Measurements from ENCODE around the gene RAE1. TPM values are rescaled to one million over a fixed set of nuclear protein-coding genes. Genes with fewer than 3 reads are reported as not detected.
"Not testable (repeated sequence)": the region's sequence is repeated elsewhere in the genome, so short reads cannot be mapped to it uniquely, and the experiment has no call there.

The RAE1 gene
- polyA plus RNA-seq, 4 donors: 37.1 to 60.3 (median 57.9) TPM

DNA sequence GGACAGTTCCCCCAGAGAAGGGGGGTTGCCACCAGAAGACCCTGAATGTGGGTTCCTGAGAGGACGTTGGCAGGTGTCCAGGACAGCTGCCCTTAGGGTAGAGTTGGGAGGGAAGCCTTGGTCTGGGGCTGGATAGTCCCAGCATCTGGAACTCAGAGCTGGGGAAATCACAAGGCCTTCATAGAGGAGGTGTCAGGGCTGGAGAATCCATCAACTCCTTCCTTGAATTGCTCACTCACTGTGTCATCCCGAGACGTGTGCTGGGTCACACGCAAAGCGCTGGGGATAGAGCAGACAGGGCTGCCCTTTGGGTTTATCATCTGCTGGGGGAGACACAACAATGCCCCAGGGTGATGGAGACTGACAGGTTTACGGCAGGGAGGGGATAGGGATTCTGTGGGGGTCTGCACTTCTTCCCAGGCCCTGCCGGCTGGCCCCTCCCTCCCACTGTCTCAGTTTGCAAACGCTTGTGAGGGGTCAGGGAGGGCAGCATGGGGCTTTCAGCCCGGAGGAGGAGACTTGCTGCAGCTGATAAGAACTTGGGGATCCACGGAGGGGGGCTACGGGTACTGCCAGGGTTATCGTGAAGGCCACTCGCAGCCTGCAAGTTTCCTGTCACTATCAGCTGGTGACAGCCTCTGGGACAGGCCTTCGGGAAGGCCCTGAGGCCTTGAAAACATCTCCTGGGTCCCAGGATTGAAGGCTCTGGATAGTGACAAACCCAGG lies 58.8 kb downstream of the RAE1 start:
- DNase-seq (ENCODE audit: low read depth in 4 of 4, low spot score in 3 of 4): no peak

DNA sequence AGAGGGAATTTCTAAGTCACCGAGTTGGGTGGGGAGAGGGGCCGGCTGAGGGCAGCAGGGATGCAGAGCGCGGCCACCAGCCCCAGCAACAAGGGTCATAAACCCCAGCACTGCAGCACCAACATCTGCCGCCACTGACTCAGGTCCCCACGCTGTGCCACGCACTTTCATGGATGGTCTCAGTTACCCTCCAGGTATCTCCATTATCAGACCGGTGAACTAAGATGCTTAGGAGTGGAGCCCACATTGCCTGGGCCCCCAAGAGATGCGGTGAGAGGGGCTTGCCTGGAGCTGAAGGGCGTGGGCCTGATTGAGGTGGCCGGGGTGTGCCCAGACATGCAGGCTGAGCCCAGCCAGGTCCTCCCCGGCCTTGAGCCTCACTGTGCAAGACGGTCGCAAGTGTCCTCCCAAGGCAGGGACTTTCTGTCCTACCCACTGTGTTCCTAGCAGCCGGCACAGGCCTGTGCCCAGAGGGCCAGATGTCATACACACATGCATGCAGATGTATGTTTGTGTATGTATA lies 59.4 kb downstream of the RAE1 start:
- no peak for DNase-seq (ENCODE audit: low read depth in 4 of 4, low spot score in 3 of 4)

DNA sequence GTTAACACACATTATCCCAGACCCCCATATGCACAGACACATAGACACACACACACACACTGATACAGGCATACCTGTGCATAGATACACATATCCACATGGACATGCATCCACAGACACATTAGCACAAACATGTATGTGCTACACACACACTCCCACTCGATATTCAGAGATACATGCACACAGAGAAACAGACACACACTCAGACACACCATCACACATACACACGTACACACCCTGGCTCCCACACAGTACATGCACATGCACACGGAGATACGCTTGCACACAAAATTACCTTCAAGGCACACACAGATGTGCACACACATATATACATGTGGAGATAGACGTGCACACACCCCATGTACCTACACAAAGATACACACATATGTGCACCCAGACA lies 59.9 kb downstream of the RAE1 start:
- no peak for DNase-seq (ENCODE audit: low read depth in 4 of 4, low spot score in 3 of 4)

DNA sequence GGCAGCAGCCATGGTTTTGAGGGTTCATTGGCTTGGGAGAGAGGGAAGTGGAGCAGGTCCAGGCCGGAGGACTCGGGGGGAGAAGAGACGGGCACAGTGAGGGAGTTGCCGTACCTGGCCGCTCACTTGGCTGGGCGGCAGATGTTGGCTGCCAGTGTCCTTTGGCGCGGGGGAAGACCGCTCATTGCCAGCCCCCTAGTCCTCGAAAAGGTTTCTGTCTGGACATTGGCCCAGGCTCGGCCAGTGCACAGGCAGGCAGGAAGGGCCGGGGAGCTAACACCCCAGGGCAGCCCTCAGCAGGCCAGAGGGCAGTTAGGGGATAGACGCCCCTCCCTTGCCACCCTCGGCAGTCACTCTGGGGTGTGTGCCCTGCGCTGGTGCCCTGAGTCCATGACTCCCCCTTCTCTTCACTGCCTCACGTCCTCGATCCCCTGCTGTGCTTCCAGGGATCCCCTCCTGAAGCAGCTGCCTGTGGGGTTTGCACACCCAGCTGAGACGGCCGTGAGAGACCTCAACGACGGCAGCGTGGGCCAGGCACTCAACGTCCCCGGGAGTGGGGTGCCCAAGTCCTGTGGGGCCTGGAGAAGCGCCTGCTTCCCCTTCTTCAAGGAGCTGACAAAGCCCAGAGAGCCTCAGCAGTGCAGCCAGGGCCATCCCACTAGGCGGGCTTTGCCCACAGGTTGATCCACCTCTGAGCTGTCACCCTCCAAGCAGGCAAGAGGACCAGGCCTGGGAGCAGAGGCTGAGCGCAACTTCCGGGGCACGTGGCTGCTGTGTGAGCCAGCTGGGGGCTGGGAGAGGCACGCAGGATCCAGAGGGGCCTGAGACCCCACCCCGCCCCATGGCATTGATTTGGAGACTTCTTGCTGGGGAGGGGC lies 60.6 kb downstream of the RAE1 start:
- no peak for DNase-seq (ENCODE audit: low read depth in 4 of 4, low spot score in 3 of 4)

DNA sequence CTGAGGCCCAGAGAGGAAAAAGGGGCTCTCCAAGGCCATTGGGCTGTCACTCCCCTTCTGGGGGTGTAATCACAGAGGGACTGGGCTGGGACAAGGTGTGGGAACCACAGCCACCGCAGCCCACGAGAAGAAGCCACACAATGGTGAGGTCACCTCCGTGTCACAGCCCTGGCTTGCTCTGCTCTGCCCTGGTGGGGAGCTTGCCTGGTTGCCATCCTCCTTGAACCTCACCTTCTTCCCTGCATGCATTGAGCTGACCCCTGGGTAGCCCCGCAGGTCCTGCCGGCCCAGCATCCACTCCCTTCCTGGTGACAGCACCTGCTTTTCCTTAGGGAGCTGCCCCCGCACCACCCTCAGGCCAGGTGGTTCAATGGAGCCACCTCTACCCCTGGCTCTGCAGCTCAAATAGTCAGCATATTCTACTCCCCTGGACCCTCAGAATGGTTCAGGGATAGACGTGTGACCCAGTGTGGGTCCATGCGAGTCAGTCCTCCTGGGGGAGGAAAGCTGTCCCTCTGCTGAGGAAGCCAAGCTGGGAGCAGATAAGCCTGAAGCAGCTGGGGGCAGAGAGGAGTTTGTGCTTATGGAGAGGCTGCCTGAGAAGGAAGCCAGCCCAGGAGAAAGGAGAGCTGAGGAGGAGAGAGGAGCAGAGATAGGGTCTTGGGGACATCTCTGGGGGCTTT lies 61.4 kb downstream of the RAE1 start:
- no peak for DNase-seq (ENCODE audit: low read depth in 4 of 4, low spot score in 3 of 4)

DNA sequence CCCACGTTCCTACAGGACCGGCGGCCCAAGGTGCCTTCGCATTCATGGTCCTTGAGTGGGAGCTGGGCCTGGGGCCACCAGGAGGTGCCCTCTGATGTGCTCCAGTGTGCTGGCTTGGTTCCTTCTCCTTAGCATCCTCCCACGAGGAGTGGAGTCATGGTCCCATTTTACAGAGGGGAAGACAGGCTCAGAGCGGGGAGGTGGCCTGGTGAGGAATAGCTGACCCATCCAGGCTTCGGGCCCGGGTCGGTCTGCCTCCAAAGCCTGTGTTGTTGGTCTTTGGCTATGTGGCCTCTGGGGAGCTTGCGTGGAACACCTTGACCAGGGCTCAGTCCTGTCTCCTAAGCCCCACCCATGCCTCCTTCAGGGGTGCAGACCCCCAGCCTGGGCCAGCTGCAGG lies 62.9 kb downstream of the RAE1 start:
- DNase-seq (ENCODE audit: low read depth in 4 of 4, low spot score in 3 of 4): no peak

DNA sequence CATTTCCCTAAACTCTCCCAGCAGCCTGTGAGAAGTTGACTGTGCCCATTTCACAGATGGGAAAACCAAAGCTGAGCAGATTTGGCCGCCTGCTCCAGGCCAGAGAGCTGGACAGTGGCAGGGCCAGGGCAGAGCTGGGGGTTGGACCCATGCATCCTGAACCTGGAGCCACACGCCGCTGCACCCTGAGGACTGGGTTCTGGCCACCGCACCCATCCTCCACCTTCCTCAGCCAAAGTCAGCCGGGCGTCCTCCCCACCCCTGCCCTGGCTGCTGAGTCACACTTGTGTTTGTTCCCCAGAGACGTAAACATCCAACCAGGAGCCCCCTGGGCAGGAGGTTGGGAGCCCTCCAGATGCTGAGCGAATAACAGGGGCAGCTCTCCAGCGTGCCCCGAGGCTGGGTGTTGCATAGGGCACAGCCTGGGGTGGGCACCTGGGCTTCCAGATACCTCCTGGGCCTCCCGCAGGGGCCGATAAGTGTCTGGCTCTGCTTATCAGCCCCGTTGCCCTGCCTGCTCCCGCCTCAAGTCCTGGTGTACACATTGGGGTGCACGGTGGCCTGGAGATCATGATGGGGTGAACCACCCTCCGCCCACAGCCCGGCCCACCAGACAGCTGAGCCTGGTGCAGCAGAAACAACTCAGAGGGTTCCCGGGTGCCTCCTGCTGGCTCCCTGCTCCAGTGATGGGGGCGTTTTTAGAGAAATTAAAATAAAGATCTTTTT lies 64.0 kb downstream of the RAE1 start:
- no peak for DNase-seq (ENCODE audit: low read depth in 4 of 4, low spot score in 3 of 4)

DNA sequence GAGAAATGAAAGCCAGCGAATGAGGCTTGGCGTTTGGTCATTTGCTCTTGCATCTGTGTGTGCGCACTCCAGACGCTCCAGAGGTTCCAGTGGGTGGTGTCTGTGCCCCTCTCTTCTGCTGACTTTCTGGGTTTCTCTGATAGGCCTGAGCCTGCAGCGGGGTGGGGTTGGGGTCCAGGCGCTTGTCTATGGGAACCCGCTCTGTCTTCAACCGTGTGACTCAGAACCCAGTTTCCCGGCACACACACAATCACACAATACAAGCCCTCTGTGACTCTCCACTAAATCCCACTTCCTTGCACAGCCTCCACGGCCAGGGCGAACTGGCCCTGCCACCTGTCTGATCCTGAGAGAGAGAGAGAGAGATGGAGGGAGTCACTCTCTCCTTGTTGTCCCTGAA lies 64.7 kb downstream of the RAE1 start:
- no peak for DNase-seq (ENCODE audit: low read depth in 4 of 4, low spot score in 3 of 4)

DNA sequence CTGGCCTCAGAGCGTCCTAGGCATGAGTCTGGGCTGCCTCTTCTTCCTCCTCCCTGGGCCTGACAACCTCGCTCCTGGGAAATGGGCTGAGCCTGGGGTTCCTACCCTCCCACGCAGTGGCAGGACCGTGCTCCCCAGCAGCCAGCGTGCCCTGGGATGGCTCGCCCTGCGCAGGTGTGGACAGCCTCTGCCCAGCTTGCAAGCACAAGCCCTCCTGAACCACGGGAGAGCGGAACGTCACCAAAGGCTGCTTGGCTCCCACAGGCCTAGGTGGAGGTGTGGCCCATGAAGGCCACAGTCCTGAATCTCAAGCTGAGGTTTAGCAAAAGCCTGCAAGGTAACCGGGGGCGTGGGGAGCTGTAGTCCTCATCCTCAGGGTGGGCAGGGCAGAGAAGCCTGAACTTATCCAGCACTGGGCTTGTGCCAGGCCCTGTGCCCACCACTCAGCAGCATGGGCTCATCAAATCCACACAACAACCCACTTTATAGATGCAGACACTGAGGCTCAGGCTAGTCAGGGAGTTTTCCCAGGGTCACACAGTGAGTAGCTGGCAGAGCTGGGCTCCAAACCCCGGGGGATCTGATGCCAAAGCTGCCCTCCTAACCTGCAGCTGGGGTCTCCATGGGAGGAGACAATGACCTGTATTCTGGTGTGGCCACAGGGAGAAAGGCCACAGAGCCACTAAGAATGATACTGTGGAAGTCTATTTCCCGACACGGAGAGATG lies 65.4 kb downstream of the RAE1 start:
- no peak for DNase-seq (ENCODE audit: low read depth in 4 of 4, low spot score in 3 of 4)

DNA sequence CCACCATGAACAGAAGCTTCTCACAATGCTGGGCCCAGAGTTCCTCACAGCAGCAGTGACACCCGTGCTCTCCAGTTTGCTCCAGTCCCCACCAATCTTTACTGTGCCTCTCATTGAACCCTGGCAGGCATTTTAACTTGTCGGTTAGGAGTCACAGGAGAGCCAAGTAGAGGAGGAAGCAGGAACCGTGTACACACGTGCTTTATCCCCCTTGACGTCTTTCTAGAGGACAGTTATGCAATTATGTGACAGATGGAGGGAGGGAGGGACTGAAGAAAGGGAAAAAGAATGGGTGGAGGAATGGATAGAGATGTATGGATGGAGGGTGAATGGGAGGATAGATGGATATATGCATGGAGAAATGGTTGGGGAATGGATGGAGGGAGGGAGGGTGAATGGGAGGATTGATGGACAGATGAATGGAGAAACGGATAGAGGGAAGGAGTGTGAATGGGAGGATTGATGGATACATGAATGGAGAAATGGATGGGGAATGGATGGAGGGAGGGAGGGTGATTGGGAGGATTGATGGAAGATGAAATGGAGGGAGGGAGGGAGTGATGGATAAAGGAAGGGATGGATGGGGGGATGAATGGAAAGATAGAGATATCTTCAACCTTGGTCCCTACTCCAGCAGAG lies 66.1 kb downstream of the RAE1 start:
- no peak for DNase-seq (ENCODE audit: low read depth in 4 of 4, low spot score in 3 of 4)

DNA sequence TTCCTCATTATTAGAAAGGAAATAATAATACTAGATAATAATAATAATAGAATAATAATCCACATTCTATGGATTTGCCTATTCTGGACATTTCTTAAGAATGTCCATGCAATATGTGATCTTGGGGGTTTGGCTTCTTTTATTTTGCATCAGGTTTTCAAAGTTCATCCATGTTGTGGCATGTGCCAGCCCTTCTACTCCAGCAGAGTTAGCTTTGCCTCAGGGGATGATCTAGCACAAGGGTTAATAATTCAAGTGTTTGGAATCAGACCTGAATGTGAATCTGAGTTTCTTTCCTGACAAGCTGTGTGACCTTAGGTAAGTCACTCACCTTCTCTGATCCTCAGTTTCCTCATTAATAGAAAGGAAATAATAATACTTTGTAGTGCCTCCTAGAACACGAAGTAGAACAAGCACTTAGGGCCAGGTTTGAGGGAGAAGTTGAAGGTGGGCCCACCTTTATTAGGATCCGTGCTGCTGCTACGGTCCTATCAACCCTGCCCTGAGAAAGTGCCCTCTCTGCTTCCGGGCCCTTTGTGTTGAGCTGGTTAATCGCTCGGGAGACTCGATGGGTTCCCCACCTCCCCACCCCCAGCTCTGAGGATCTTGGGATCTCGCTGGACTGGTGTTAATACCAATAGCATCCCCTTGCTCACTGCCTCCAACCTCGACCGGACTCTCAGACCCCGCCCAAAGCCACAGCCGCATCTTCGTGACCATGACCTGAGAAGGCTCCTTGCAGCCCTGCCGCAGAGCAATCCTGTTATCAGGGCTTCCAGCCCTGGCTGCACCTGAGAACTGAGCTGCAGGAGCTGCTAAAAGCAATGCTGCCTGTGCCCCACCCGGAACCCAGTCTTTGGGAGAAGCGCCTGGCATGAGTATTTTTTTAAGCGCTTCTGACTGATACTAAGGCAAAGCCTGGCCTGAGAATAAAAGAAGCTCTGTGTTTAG lies 67.0 kb downstream of the RAE1 start:
- DNase-seq (ENCODE audit: low read depth in 4 of 4, low spot score in 3 of 4): no peak

DNA sequence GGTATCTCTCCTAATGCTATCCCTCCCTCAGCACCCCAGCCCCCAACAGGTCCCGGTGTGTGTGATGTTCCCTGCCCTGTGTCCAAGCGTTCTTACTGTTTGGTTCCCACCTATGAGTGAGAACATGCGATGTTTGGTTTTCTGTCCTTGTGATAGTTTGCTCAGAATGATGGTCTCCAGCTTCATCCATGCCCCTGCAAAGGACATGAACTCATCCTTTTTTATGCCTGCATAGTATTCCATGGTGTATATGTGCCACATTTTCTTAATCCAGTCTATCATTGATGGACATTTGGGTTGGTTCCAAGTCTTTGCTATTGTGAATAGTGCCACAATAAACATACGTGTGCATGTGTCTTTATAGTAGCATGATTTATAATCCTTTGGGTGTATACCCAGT lies 68.4 kb downstream of the RAE1 start:
- not testable (repeated sequence) for DNase-seq (ENCODE audit: low read depth in 4 of 4, low spot score in 3 of 4)

DNA sequence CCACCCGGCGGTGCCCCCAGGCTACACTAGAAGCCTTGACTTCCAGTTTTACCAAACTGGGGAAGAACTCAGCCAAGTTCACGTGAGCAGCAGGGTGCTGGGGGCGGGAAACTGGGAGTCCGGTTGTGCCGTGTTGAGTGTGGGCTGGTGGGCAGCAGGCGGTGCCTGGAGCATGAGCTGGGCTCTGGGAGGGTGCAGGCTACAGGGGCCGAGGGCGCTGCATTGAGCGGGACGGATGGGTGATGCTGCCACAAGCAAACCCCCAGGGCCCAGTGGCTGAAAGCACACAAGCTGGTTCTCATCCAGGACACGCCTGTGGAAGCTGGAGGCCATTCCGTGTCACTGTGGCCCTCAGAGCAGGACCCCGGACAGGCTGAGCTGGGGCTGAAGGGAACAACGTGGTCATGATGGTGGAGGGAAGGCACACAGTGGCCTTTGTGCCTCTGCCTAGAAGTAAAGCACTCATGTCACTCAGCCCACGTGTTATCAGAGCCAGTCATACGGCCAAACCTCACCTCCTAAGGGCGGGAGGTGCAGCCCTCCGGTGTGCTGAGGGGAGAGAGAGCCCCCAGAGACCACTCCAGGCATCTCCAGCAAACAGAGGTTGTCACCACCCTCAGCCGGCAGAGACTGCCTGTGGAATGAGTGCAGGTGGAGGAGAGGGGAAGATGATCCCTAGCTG lies 69.7 kb downstream of the RAE1 start:
- DNase-seq (ENCODE audit: low read depth in 4 of 4, low spot score in 3 of 4): no peak

DNA sequence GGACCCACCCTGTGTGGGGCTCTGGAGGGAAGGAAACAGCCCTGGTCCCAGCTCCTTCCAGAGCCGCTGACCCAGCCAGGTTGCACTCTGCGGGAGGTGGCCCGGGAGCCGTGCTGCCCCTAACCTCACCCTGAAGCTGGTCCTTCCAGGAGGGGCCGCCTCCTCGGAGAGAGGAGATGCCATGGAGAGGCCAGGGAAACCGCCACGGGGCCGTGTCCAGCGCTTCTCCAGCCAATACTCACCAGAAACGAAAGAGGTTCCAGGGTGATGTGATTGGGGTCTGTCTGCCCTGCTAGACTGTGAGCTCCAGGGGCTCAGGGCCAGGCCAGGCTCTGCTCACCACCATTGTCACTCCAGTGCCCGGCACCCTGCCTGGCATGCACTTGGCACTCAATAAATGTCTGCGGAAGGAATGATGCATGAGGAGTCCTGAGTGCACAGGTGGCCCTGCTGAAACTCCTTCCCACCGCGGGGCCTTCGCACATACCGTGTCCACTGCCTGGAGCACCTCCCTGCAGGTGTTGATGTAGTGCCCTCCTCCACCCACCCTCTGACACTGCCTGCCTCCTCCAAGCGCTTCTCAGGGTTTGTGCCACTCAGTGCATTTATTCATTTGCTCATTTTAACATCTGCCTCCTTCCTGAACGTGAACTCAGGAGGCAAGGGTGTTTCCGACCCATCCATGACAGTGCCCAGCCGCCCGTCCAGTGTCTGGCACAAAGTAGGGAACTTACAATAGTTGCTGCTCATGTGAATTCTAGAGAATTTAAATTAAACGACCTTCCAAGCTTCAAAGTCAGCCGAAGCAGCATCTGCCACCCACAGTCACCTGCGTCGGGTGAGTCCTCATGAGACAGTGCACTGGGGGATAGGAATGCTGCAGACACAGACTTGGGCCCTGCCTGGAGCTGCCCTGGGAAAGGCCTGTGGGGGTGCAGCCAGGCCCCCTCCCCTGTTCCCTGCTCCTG lies 70.5 kb downstream of the RAE1 start:
- DNase-seq (ENCODE audit: low read depth in 4 of 4, low spot score in 3 of 4): no peak

DNA sequence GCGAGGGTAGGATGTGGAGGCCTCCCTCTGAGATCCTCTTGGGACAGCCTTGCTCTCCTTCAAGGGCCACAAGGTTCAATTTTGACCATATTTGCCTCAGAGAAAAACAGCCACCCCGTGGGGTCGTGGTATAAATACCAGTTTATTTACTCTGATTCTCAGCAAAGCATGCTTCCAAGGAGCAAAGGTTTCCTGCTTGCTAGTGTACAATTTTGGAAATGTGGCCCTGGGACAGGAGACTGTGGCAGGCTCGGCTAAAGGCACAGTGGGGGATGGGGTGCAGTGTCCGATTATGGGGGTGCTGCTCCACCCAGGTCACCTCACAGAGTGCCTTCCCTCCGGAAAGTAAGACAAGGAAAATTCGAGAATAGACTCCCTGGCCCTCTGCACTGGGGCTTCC lies 71.2 kb downstream of the RAE1 start:
- no peak for DNase-seq (ENCODE audit: low read depth in 4 of 4, low spot score in 3 of 4)

DNA sequence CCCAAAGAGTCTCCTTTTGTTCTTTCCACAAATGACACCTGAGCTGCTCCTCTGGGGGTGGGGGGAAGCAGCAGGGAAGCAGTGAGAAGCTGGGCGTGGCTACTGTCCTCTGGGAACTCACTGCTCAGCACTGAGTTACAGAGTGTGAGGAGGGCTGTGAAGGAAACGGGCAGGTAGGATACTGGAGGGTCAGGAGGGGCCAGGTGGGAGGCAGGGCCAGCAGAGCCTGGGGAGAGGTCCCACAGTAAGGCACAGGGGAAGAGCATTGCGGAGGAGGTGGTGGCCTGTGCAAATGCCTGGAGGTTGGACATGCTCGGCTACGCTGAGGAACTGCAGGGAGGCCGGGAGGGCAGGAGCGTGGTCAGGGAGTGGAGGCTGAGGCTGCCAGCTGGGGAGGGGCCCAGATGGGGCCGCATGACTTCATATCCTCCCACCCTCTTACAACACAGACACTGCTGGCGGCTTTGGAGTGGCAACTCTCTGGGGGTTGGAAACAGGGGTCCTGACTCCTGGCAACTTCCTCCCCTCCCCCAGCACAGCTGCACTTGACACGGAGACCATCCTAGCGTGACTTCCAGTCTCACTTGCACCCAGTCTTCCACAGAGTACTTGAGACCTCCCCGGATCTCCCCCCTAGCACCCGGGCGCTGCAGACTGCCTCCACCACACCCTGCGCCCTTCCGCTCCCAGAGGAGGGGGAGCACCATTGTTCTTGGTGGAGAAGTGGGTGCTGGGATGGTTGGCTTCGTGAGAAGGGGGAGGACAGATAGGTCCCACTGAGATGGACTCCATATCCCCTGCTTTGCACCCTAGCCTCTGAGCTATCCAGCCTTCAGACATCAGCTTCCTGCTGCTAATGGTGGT lies 74.3 kb downstream of the RAE1 start:
- no peak for DNase-seq (ENCODE audit: low read depth in 4 of 4, low spot score in 3 of 4)

Measured in left renal pelvis (tissue), 4 donors.